Hematopoietic multipotent progenitor cell (in vitro differentiated cells): ENCODE measurements around the gene TJP2. TPM values are rescaled to one million over a fixed set of nuclear protein-coding genes. Genes with fewer than 3 reads are reported as not detected.
"Not testable (repeated sequence)": the region's sequence is repeated elsewhere in the genome, so short reads cannot be mapped to it uniquely, and the experiment has no call there.

Experiments
- DNase-seq, 3 donors: peaks; one replicate each; pipeline ENCODE4 v3.0.0-alpha.2; 2011 to 2015; ENCODE audit warnings: low read depth in 2 of 3, low spot score in 2 of 3
- total RNA-seq: library from RNA; depleted of rRNA; stranded (reverse); fragments of >200 nt; gene quantifications from one replicate; pipeline ENCODE4 v1.2.3, GENCODE V29; 2012

Gene TJP2
- total RNA-seq, 1 donor, result 34.7 TPM

- DNase-seq, result no peak
Observed at GRCh38 chr9:69272212-69272611, 98.1 kb downstream of the TJP2 start.

GRCh38 chr9:69273161-69273560, 99.1 kb downstream of the TJP2 start:
- DNase-seq, result no peak

GRCh38 chr9:69276775-69277174, 102.7 kb downstream of the TJP2 start:
- DNase-seq, result no peak

GRCh38 chr9:69279084-69279731, 105.1 kb downstream of the TJP2 start:
- DNase-seq, result no peak

- DNase-seq, result no peak
Observed at GRCh38 chr9:69279733-69280132, 105.7 kb downstream of the TJP2 start.

- DNase-seq, result no peak
Observed at GRCh38 chr9:69283003-69283402, 108.9 kb downstream of the TJP2 start.

GRCh38 chr9:69292078-69292477, 118.0 kb downstream of the TJP2 start:
- DNase-seq, result no peak

- no peak for DNase-seq
Observed at GRCh38 chr9:69293156-69293555, 119.1 kb downstream of the TJP2 start.

- DNase-seq, result no peak
Observed at GRCh38 chr9:69295872-69296552, 121.9 kb downstream of the TJP2 start.

- no peak for DNase-seq
Observed at GRCh38 chr9:69297300-69297980, 123.4 kb downstream of the TJP2 start.

GRCh38 chr9:69299315-69299714, 125.2 kb downstream of the TJP2 start:
- DNase-seq, result peak in 1 of 3 donors; percentile 53

- DNase-seq, result no peak
Observed at GRCh38 chr9:69299826-69300225, 125.7 kb downstream of the TJP2 start.

GRCh38 chr9:69303331-69303730, 129.3 kb downstream of the TJP2 start:
- DNase-seq, result no peak

- not testable (repeated sequence) for DNase-seq
Observed at GRCh38 chr9:69306895-69307445, 132.9 kb downstream of the TJP2 start.

- no peak for DNase-seq
Observed at GRCh38 chr9:69307446-69308205, 133.5 kb downstream of the TJP2 start.

GRCh38 chr9:69308206-69308931, 134.3 kb downstream of the TJP2 start:
- no peak for DNase-seq

GRCh38 chr9:69313175-69313574, 139.1 kb downstream of the TJP2 start:
- no peak for DNase-seq

- DNase-seq, result no peak
Observed at GRCh38 chr9:69314547-69314946, 140.5 kb downstream of the TJP2 start.

- DNase-seq, result no peak
Observed at GRCh38 chr9:69317081-69317480, 143.0 kb downstream of the TJP2 start.

GRCh38 chr9:69317894-69318293, 143.8 kb downstream of the TJP2 start:
- no peak for DNase-seq
